Prostate gland (tissue), 2 donors: ENCODE results near the gene ZNRF1.

ENCODE experiments used
- POLR2A ChIP-seq: fragments of 450-650 bp; IDR thresholded peaks from one replicate; pipeline ENCODE4 v1.6.1; 2016; ENCODE audit warnings: antibody characterized with exemption, mild to moderate bottlenecking
- POLR2AphosphoS5 ChIP-seq: sonication (generic); formaldehyde crosslinking; IDR thresholded peaks from one replicate; pipeline ENCODE4 v1.6.1; 2017; ENCODE audit warnings: antibody characterized with exemption
- TF ChIP-seq, protein P1 (sequence below), 4 experiments: fragments of 200-600 bp in 2 of 4; fragments of 450-650 bp in 2 of 4; sonication (generic) in 2 of 4; IDR thresholded peaks; 1 replicate in 3 of 4; 2 replicates in 1 of 4; pipeline ENCODE4 v1.5.1; 2016 to 2019; ENCODE audit warnings: antibody characterized with exemption in 4 of 4, mild to moderate bottlenecking in 2 of 4, moderate library complexity in 2 of 4

DNA sequence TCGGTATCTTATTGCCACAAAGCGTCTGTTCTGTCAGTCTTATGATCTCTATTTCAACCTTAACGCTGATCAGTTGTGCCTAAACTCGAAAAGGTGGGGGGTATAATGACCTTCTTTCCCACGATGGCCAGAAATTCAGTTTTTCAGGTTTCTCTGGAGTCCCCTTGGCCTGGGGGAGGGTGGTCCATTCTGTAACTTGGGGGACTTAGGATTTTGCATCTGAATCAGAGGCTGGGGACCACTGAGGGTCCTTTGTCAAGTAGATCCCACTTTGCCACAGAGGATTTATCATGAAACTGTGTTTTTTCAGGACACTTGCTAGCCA lies 7.6 kb upstream of the ZNRF1 start:
- TF ChIP-seq, protein P1, sequence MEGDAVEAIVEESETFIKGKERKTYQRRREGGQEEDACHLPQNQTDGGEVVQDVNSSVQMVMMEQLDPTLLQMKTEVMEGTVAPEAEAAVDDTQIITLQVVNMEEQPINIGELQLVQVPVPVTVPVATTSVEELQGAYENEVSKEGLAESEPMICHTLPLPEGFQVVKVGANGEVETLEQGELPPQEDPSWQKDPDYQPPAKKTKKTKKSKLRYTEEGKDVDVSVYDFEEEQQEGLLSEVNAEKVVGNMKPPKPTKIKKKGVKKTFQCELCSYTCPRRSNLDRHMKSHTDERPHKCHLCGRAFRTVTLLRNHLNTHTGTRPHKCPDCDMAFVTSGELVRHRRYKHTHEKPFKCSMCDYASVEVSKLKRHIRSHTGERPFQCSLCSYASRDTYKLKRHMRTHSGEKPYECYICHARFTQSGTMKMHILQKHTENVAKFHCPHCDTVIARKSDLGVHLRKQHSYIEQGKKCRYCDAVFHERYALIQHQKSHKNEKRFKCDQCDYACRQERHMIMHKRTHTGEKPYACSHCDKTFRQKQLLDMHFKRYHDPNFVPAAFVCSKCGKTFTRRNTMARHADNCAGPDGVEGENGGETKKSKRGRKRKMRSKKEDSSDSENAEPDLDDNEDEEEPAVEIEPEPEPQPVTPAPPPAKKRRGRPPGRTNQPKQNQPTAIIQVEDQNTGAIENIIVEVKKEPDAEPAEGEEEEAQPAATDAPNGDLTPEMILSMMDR (IDR thresholded peaks at IDR 0.05) = no peak
- TF ChIP-seq POLR2A (no peak), POLR2AphosphoS5 (no peak)
